ENCODE data around the gene COL24A1.

COL24A1 gene

DNA sequence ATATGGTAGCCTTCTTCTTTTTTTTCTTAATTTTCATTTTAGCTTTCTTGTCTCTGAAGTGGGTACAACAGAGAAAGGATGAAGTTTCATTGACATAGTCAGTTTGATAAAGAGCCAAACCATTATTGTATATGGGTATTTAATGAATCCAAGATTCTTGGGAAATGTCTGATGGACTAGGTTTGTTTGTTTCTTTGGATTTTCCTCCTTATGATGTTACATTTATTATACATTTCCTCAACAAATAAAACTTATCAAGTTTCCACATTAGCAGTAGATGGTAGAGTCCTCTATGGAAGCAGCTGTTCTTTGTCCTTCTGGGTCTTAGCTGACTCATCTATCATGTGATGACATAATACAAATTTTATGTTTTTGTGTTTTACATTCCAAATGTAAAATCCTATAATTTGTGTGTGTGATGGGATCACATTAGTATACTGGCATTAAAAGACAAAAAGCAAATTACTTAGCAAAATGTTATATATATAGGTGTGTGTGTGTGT is 6.0 kb downstream of the COL24A1 start:
- H3K27me3 ChIP-seq (ENCODE audit: insufficient read depth, poor library complexity, severe bottlenecking): peaks cover 9% of the 10 kb centered on the region
- H3K9me3 ChIP-seq (ENCODE audit: severe bottlenecking): no peaks in the 10 kb centered on the region
- no peak for ATAC-seq (ENCODE audit: low read depth)
- TF ChIP-seq, protein P1, sequence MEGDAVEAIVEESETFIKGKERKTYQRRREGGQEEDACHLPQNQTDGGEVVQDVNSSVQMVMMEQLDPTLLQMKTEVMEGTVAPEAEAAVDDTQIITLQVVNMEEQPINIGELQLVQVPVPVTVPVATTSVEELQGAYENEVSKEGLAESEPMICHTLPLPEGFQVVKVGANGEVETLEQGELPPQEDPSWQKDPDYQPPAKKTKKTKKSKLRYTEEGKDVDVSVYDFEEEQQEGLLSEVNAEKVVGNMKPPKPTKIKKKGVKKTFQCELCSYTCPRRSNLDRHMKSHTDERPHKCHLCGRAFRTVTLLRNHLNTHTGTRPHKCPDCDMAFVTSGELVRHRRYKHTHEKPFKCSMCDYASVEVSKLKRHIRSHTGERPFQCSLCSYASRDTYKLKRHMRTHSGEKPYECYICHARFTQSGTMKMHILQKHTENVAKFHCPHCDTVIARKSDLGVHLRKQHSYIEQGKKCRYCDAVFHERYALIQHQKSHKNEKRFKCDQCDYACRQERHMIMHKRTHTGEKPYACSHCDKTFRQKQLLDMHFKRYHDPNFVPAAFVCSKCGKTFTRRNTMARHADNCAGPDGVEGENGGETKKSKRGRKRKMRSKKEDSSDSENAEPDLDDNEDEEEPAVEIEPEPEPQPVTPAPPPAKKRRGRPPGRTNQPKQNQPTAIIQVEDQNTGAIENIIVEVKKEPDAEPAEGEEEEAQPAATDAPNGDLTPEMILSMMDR (IDR thresholded peaks at IDR 0.05; ENCODE audit: poor library complexity, severe bottlenecking): no peak
- peaks cover 18% of the 10 kb centered on the region for H3K4me1 ChIP-seq (ENCODE audit: insufficient read depth, poor library complexity, severe bottlenecking)
- DNase-seq (ENCODE audit: low spot score): no peak
- H3K4me3 ChIP-seq (ENCODE audit: severe bottlenecking): no peak overlapping the region
- H3K27ac ChIP-seq (ENCODE audit: poor library complexity, severe bottlenecking): peak overlapping the region; percentile 11
- no peaks in the 10 kb centered on the region for H3K36me3 ChIP-seq (ENCODE audit: low read depth)

DNA sequence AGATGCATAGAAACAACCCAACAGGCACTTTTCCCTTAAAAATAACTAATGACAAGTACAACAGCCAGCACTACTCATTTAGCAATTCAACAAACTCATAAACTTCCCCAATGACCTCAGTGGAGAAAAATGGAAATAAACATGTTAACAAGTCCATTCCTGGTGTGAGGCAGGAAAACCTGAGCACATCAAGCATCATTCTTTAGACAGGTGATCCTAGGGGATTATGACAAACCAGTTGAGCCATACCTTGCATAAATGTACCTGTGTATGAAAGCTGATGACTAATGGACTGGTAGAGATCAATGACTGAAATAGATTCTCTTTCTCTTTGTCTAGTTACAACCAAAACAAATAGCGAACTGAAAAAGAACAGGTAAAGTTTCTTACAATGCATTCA is 7.0 kb downstream of the COL24A1 start:
- no peak overlapping the region for H3K27ac ChIP-seq (ENCODE audit: poor library complexity, severe bottlenecking)
- no peak for DNase-seq (ENCODE audit: low spot score)
- TF ChIP-seq, protein P1 (IDR thresholded peaks at IDR 0.05; ENCODE audit: poor library complexity, severe bottlenecking): no peak
- H3K27me3 ChIP-seq (ENCODE audit: insufficient read depth, poor library complexity, severe bottlenecking): no peaks in the 10 kb centered on the region
- no peaks in the 10 kb centered on the region for H3K9me3 ChIP-seq (ENCODE audit: severe bottlenecking)
- no peaks in the 10 kb centered on the region for H3K36me3 ChIP-seq (ENCODE audit: low read depth)
- peaks cover 18% of the 10 kb centered on the region for H3K4me1 ChIP-seq (ENCODE audit: insufficient read depth, poor library complexity, severe bottlenecking)
- ATAC-seq (ENCODE audit: low read depth): peak; percentile 84
- no peak overlapping the region for H3K4me3 ChIP-seq (ENCODE audit: severe bottlenecking)

DNA sequence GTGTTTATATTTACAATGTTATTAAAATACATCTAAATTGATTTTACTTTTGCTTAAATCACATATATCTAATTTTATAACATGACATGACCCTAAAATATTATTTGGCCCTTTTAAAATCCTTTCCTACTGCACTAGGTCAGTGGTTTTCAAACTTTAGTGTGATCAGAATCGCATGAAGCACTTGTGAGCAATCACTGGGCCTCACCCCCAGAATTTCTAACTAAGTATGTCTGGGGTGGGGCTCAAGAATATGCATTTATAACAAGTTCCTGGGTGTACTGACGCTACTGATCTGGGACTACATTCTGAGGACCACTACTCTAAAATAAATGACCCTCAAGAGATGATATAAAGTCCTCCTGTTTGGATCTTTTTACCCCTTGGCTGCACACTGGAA is 8.8 kb downstream of the COL24A1 start:
- Histone ChIP-seq H3K27ac (ENCODE audit: poor library complexity, severe bottlenecking) (no peak overlapping the region), H3K9me3 (ENCODE audit: severe bottlenecking) (no peaks in the 10 kb centered on the region), H3K36me3 (ENCODE audit: low read depth) (no peaks in the 10 kb centered on the region), H3K4me1 (ENCODE audit: insufficient read depth, poor library complexity, severe bottlenecking) (peaks cover 18% of the 10 kb centered on the region), H3K4me3 (ENCODE audit: severe bottlenecking) (no peak overlapping the region), H3K27me3 (ENCODE audit: insufficient read depth, poor library complexity, severe bottlenecking) (no peaks in the 10 kb centered on the region)
- TF ChIP-seq, protein P1 (IDR thresholded peaks at IDR 0.05; ENCODE audit: poor library complexity, severe bottlenecking): no peak
- ATAC-seq (ENCODE audit: low read depth): no peak
- no peak for DNase-seq (ENCODE audit: low spot score)

DNA sequence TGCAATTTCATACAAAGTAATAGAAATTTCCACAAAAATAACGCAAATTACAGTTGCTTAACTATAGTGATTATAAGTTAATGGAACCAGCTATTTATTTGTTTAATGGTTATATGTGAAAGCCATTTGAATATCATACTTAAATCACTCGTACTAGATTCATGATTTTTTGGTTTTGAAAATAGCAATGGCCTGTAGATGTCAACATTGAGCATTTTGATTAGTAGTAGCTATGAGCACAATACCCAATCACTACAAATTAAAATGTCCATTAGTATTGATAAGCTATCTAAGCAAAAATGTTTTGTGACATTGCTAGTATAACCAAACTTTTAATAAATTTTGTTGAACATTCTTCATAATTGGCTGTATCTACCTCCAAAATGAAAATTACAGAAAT is 10.0 kb downstream of the COL24A1 start:
- DNase-seq (ENCODE audit: low spot score) (no peak), ATAC-seq (ENCODE audit: low read depth) (no peak)
- TF ChIP-seq, protein P1 (IDR thresholded peaks at IDR 0.05; ENCODE audit: poor library complexity, severe bottlenecking): peak; percentile 44
- H3K27me3 ChIP-seq (ENCODE audit: insufficient read depth, poor library complexity, severe bottlenecking): no peaks in the 10 kb centered on the region
- no peak overlapping the region for H3K4me3 ChIP-seq (ENCODE audit: severe bottlenecking)
- no peak overlapping the region for H3K27ac ChIP-seq (ENCODE audit: poor library complexity, severe bottlenecking)
- peaks cover 14% of the 10 kb centered on the region for H3K4me1 ChIP-seq (ENCODE audit: insufficient read depth, poor library complexity, severe bottlenecking)
- no peaks in the 10 kb centered on the region for H3K9me3 ChIP-seq (ENCODE audit: severe bottlenecking)
- no peaks in the 10 kb centered on the region for H3K36me3 ChIP-seq (ENCODE audit: low read depth)

DNA sequence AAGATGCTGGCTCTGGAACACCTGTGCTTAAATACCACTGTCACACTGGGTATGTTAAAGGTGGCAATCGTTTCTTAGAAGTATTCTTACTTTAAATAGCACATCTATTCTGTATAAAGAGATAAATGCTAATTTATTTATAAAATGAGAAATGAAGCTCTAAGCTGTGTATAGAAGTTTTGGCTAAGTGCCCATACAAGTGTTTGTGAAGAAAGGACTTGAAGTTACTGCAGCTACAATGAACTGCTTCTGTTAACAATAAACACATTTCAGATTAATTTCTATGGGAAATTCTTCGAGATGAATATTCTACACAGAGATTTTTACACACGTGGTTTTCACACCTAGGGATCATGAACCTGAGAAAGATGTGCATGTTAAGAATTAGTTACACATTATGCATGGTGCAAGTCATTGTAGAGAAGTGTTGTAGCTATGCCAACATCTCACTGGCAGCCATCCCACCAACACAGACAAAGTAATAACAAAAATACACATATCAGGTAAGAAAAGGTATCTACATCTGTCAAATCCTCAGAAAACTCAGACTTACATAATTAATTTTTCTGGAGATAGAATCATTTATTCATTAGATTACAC is 16.2 kb downstream of the COL24A1 start:
- H3K4me3 ChIP-seq (ENCODE audit: severe bottlenecking): no peak overlapping the region
- no peaks in the 10 kb centered on the region for H3K4me1 ChIP-seq (ENCODE audit: insufficient read depth, poor library complexity, severe bottlenecking)
- H3K27ac ChIP-seq (ENCODE audit: poor library complexity, severe bottlenecking): no peak overlapping the region
- TF ChIP-seq, protein P1 (IDR thresholded peaks at IDR 0.05; ENCODE audit: poor library complexity, severe bottlenecking): no peak
- no peaks in the 10 kb centered on the region for H3K27me3 ChIP-seq (ENCODE audit: insufficient read depth, poor library complexity, severe bottlenecking)
- no peak for ATAC-seq (ENCODE audit: low read depth)
- no peaks in the 10 kb centered on the region for H3K36me3 ChIP-seq (ENCODE audit: low read depth)
- no peaks in the 10 kb centered on the region for H3K9me3 ChIP-seq (ENCODE audit: severe bottlenecking)
- DNase-seq (ENCODE audit: low spot score): no peak
